ENCODE measurements around the gene TRABD2B.

The TRABD2B gene

GRCh38 chr1:47850451-47850850, 146.7 kb downstream of the TRABD2B start:
- no peak for DNase-seq (ENCODE audit: low spot score)

DNA sequence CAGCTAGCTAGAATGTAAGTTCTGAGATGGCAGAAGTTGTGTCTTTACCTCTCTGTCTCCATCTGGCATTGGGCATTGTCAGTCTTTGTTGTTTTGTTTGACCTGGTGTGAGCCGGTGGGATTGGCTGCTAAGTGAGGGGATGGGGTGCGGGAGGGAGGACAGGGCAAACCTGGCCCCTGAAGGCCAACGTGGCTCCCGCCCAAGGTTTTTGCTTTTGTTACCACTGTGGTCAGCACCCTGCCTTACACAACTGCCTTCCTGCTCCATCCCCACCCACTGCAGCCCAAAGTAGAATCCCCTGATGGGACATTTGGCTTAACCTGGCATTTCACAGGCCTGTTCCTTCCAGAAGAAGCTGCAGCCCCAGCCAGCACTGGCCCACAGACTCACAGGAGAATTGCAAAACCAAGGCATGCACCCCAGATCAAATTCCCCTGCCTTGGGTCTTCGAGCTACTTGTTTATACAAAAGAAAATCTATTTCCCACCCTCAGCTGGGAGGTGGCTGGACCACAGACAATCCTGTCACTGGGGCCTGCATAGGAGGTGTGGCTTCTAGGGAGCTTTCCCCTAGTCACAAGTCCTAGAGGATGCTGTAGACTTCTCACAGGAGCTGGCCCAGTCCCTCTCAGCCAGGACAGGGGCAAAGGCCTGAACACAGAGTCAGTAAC, 147.5 kb downstream of the TRABD2B start:
- no peak for DNase-seq (ENCODE audit: low spot score)

GRCh38 chr1:47849005-47849521, 148.1 kb downstream of the TRABD2B start:
- DNase-seq (ENCODE audit: low spot score) = no peak

GRCh38 chr1:47847763-47848162, 149.4 kb downstream of the TRABD2B start:
- DNase-seq (ENCODE audit: low spot score) = no peak

GRCh38 chr1:47844558-47844955, 152.6 kb downstream of the TRABD2B start:
- DNase-seq (ENCODE audit: low spot score) = no peak

DNA sequence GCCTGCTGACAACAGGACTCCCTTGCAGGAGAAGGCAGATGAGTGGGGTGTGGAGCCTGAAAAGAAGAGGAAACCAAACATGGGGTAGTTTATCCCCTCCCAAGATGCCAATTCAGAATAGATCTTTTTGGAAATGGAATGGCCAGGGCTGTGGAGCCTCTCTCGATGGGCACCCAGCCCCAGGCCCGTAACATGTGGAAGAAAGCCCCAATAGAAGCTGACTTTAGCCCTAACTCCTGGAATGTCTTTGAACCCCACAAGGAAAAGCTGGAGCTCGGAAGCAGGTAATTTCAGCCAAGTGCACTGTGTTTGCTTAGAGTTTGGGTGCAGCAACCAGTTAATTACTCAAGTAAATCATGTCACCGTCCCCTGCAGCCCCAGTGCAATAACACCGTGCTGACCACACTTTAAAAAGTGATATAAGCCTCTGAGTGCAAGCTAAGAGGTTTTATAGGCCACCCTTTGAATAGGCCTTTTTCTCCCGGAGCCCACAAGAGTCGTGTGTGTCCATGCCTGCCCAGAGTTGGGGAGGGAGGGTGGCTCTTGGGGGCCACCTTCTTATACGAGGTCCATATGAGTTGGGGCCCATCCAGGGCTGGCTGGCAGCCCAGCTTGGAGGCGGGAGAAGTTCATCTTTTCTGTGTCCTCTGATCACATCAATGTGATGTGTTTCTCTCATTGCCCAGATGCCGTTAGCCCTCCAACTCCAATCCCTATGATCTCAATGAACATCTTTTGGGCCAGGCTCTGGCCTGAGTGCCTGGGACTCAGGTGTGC, 153.2 kb downstream of the TRABD2B start:
- no peak for DNase-seq (ENCODE audit: low spot score)

DNA sequence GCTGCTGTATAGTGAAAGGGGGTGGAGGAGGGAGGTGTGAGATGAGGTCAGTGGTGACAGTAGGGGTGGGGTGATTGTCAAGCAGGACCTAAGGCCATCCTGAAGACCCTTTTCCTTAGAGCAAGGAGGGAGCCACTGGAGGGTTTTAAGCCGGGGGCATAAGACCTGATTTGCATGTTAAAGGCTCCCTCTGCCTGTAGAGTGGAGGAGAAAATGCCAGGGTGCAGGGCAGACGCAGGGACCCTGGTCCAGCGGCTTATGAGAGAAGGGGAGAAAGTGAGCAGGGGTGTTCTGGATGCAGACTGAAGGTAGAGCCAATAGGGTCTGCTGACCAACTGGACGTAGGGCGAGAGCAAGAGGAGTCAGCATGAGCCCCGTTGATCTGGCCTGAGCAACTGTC, 154.1 kb downstream of the TRABD2B start:
- DNase-seq (ENCODE audit: low spot score) = no peak

DNA sequence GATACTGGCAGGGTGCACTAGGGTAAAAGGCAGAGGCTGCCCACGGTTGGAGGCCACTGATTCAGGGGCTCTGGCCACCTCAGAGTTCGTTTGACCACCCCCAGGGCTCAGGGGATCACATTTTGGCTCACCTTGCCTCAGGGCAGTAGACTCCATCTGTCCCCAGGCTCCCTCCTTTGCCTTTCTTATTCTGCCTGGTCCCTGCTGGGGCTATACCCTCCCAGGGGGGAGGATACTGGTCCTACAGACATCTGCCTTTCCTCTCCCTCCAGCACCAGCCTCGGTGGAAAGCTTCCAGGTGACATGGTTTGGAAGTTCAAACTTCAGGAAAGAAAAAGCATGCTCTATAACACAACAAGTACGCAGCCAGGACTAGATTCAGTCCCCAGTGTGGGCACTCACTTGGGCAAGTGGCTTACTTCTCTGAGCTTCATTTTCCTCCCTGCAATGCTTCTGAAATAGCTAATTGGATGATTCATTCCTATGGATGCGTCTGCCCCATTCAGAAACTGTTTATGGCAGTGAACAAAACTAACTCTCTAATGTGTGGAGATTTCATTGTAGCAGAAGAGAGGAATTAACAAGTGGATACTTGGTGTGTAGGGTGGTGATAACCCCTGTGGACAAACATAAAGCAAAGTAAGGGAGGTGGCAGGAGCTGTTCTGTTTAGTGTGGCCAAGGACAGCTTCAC, 154.8 kb downstream of the TRABD2B start:
- no peak for DNase-seq (ENCODE audit: low spot score)

GRCh38 chr1:47841356-47841755, 155.8 kb downstream of the TRABD2B start:
- DNase-seq (ENCODE audit: low spot score) = no peak

GRCh38 chr1:47840393-47841190, 156.6 kb downstream of the TRABD2B start:
- DNase-seq (ENCODE audit: low spot score) = no peak

- DNase-seq (ENCODE audit: low spot score) = no peak
These were observed 157.8 kb downstream of the TRABD2B start for GRCh38 chr1:47839433-47839760.

DNA sequence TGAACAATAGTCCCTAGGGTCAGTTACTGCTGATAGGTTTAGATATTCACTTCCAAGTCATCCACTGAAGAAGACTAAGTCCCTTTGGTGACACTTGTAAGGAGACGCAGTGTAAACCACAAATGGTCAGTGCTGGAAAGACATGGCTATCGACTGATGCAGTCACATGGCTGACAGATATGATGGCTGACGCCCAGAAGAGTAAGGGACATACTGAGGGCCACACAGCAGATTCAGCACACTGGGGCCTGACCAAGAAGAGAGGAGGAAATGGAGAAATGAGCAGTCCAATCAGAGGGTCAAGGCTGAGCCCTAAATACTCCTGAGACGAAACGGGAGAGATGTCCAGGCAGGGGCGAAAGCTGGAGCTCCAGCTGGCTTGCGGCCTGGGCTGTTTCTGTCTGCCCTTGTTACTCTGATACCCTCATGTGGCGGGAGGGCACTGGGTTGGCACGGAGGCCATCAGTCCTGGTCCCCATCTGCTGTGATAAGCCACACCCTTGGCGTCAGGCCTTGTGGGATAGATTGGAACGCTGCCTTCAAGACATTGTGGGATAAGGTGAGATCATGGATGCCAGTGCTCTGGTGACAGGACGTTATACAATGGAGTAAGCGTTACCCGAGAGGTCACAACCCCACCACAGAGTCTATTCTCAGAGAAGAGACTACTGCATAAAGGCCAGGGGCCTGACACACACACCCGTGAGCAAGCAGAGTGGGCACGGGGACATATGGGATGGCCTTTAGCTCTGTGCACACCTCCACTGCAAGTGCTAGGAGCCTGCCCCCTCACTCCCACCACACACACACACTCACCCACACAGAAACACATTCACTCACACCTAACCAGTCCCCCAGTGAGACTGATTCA, 158.4 kb downstream of the TRABD2B start:
- DNase-seq (ENCODE audit: low spot score) = no peak

DNA sequence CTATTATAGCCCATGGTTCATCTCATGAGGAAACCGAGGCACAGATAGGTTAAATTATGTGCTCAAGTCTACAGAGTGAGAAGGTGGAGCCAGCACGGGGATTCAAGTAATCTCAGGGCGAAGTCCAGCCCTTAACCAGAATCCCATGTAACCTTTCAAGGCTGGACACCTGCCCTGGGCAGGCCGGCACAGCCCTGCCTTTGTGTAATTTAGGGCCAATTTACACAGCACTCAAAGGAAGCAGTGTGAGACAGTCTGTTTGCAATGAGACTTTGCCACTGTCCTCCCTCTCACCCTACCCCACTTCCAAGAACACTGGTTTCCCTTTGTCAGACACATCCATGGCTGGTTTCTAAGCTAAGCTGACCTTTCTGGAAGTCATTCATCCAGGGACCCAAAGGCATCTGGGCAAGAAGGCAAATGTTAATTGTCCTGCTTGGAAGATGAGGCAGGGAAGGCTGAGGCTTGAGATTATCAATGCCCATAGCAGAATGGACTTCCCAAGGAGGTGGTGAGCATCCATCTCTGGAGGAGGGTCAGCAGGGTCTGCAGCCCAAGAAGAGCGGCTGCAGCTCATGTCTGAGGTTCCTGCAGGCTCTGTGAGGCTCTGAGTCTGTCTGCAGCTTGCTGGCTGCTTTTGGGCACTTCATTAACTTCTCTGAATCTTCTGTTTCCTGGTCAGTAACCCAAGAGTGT, 159.2 kb downstream of the TRABD2B start:
- DNase-seq (ENCODE audit: low spot score) = no peak

DNA sequence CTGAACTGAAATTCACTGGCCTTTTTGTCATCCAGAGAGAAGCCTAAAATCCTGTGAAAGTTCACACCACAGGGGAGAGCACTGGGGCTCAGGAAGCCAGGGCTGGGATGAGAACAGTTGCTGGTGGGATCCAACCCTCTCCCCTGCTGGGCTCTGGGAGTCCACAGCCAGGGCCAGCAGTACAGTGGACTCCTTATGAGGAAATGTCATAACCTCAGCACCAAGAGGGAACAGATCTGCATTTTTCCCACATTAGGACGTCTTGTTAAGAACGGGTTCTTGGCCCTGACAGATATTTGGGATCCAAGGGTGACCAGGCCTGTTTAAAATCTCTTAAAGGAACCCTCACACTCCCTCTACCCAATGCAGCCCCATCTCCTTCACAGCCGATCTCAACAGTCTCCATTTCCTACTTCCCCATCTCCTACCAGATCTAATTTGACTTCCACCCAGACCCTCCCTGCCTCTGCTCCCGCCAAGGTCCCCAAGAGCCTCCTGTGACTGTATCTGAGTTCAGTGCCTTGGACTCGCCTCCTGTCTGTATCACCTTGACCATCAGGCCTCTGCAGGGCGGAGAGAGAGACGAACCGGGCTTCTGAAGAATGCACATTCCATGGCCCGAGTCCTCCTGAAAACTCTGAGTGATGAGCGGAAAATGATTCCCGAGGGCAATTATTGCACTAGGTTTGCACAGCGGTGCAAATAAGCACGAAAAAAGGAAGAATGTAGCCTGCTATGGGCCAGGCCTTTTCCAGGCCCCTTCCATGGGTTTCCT, 159.9 kb downstream of the TRABD2B start:
- DNase-seq (ENCODE audit: low spot score) = no peak

DNA sequence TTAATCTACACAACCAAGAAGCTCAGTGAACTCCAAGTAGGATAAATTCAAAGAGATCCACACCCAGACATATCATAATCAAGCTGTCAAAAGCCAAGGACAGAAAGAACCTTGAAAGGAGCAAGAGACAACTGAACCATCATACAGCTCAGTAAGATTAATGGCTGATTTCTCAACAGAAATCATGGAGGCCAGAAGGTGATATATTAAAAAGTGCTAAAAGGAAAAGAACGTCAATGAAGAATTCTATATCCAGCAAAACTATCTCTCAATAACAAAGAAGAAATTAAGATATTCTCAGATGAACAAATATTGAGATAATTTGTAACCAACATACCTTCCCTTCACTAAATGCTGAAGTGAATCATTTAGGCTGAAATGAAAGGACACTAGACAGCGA, 161.8 kb downstream of the TRABD2B start:
- DNase-seq (ENCODE audit: low spot score) = no peak

GRCh38 chr1:47834326-47834725, 162.9 kb downstream of the TRABD2B start:
- DNase-seq (ENCODE audit: low spot score) = no peak

DNA sequence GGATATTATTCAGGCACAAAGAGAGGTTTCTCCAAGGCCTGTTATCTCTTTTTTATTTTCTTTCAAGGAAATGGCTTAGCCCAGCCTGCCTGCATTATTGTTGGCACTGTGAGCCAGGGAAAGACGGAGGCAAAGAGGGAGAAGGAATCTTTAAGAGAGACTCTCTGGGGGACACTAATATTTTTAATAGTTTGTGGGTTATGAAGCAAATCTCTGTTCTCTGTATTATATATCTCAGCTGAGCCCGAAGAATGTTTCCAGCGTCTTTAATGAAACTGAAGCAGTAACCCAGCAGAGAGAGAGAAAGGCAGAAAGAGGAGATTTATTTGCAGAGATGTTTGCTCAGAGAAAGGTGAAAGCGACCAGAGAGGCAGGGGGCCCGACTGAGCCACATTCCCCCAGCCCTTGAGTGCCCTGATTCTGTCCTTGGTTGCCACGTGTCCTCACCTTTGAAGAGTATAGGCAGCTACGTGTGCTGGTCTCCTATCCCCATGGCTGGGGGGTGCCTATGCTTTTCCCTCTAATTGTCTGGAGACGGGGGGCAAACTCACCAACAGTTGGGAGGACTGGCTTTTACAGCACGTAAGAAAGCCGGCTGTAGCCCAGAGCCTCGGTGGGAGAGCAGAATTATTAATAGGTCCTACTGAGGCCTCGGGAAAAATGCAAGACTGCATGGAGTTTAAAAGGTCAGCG, 166.4 kb downstream of the TRABD2B start:
- DNase-seq (ENCODE audit: low spot score) = no peak

DNA sequence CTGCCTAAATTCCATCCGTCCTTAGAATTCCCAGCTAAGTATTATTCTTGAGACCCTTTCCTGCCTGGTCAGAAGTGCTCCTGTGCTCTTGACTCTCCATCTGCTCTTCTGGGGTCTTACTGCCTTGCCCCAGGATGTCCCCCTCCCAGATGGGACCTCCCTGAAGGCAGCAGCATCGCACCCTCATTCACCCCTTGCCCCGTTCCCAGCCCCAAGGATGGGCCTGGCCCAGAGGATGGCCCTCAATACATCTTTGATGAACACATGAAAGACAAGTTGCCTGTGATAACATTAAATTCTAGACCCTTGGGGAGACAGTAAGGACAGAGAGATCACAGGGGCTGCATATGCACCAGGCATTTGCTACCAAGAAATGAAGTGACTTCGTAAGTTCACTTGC, 167.2 kb downstream of the TRABD2B start:
- no peak for DNase-seq (ENCODE audit: low spot score)

DNA sequence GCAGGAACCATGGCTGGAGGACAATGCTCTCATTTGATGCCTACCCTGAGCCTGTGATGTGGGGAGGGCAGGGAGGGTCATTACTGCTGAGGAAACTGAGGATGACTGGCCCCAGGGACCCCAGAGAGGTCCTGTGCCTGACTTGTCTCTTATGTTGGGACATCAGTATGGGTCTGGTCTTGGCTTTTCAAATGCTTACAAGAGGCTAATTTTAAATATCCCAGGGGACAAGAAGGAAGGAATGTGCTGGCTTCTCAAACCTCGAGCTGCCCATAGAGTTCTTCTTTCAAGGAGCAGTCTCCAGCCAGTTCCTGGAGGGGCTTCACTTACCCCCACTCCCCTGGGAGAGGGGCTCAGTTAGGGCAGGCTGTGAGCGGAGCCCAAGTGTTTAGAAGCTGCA, 168.2 kb downstream of the TRABD2B start:
- no peak for DNase-seq (ENCODE audit: low spot score)
